Uterus (tissue), 4 donors: ENCODE results near the gene GCNT1. TPM values are rescaled to one million over a fixed set of nuclear protein-coding genes. Genes with fewer than 3 reads are reported as not detected.

Experiments used
- DNase-seq, 2 donors: peaks; one replicate each; pipeline ENCODE4 v3.0.0-alpha.2; 2019 to 2020
- H3K27ac ChIP-seq, 2 donors: fragments of 200-600 bp; sonication (generic); 1 replicate in 1 of 2; 2 replicates in 1 of 2; pipeline ENCODE4 v1.5.1; 2016 to 2018
- H3K27me3 ChIP-seq, 2 donors: fragments of 200-600 bp; sonication (generic); one replicate each; pipeline ENCODE4 v1.5.1; 2018 to 2019; ENCODE audit warnings: control low read depth in 1 of 2
- H3K36me3 ChIP-seq, 2 donors: fragments of 200-600 bp; sonication (generic); one replicate each; pipeline ENCODE4 v1.5.1; 2019; ENCODE audit warnings: control low read depth in 1 of 2
- H3K4me1 ChIP-seq, 2 donors: fragments of 200-600 bp; sonication (generic); one replicate each; pipeline ENCODE4 v1.5.1; 2018 to 2019; ENCODE audit warnings: control low read depth in 1 of 2
- H3K4me3 ChIP-seq, 2 donors: fragments of 200-600 bp; sonication (generic); 1 replicate in 1 of 2; 2 replicates in 1 of 2; pipeline ENCODE4 v1.5.1; 2018 to 2019; ENCODE audit warnings: mild to moderate bottlenecking in 1 of 2
- H3K9me3 ChIP-seq, 2 donors: fragments of 200-600 bp; sonication (generic); one replicate each; pipeline ENCODE4 v1.5.1; 2019; ENCODE audit warnings: control low read depth in 1 of 2
- CTCF ChIP-seq, 4 experiments: fragments of 200-600 bp in 2 of 4; fragments of 450-650 bp in 2 of 4; sonication (generic) in 2 of 4; IDR thresholded peaks; one replicate each; pipeline ENCODE4 v1.5.1; 2016 to 2019; ENCODE audit warnings: antibody characterized with exemption in 4 of 4, mild to moderate bottlenecking in 2 of 4, moderate library complexity in 1 of 4
- POLR2A ChIP-seq, 2 donors: fragments of 450-650 bp; IDR thresholded peaks; one replicate each; pipeline ENCODE4 v1.6.1; 2016; ENCODE audit warnings: antibody characterized with exemption in 2 of 2, mild to moderate bottlenecking in 1 of 2, moderate library complexity in 1 of 2
- intact Hi-C: fragments of 100-400 bp; cut with DNase I; formaldehyde crosslinking; loops from one replicate; pipeline ENCODE4 v1.15.1; 2023; ENCODE audit warnings: low total_unique reads
- total RNA-seq, 4 donors: library from RNA; depleted of rRNA in 3 of 4; stranded (reverse); fragments of >200 nt in 3 of 4; gene quantifications; one replicate each; pipeline versions ENCODE4 v1.1.0 to v1.2.4, GENCODE V29; 2014 to 2023
- donor health status: DM: yes; HTN: yes; CAD: no.

Gene GCNT1
- 10 to 100 TPM in 2 of 4 donors, 1 to 10 TPM in 2; 1.8 to 30.7 (median 8.9) TPM for total RNA-seq

GRCh38 chr9:76458903-76459693, at the start of gene GCNT1:
TSS of gene GCNT1 (plus strand) at chr9:76459182. CDS start at chr9:76502382, 43,200 bp downstream.
- Histone ChIP-seq H3K9me3 (no peaks in the 10 kb centered on the region), H3K4me3 (peak within 1 kb of the TSS; percentile 52 to 56), H3K27ac (peak within 1 kb of the TSS; percentile 62 to 72), H3K4me1 (no peaks in the 10 kb centered on the region), H3K36me3 (no peaks in the 10 kb centered on the region), H3K27me3 (no peaks in the 10 kb centered on the region)
- intact Hi-C loops = no loop called here
- peak; percentile 70 to 77 for DNase-seq
- TF ChIP-seq POLR2A (IDR thresholded peaks at IDR 0.05) = peak; percentile 26 to 70
- peak; percentile 38 to 47 (median 43) for TF ChIP-seq CTCF (IDR thresholded peaks at IDR 0.05)

DNA sequence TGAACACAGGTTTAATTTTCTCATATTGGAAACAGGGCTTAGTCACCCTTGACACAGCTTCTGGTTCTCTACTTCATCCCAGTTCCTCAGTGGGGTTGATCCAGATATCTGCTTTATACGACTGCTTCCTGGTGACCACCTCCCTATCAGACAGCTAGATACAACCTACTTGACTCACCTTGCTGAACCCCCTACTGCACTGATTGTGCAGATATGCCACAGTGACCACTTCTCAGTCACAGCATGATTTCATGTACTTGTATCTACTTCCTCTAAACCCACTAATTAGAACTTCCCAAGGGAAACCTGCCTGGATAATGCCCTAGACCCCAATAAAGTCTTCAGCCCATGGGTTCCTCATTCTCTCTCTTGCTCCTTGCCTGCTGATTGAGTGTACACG, 46.3 kb upstream of the GCNT1 start:
- Histone ChIP-seq H3K36me3 (no peaks in the 10 kb centered on the region), H3K27me3 (no peaks in the 10 kb centered on the region), H3K4me3 (no peak overlapping the region), H3K27ac (no peak overlapping the region), H3K4me1 (no peaks in the 10 kb centered on the region), H3K9me3 (no peaks in the 10 kb centered on the region)
- intact Hi-C loops = no loop called here
- no peak for DNase-seq
- TF ChIP-seq CTCF (IDR thresholded peaks at IDR 0.05) (no peak), POLR2A (IDR thresholded peaks at IDR 0.05) (no peak)

DNA sequence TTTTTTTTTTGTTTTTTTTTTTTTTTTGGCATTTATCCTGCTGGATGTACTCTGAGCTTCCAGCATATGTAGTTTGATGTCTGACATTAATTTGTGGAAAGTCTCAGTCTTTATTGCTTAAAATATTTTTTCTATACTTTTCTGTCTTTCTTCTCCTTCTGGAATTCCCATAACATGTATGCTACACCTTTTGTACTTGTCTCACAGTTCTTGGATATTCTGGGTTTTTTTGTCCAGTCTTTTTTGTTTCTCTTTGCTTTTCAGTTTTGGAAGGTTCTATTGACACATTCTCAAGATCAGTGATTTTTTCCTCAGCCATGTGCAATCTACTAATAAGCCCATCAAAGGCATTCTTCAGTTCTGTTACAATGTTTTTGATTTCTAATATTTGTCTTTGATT, 45.3 kb upstream of the GCNT1 start:
- intact Hi-C loops = no loop called here
- no peak for DNase-seq
- H3K4me3 ChIP-seq = no peak overlapping the region
- no peak overlapping the region for H3K27ac ChIP-seq
- H3K9me3 ChIP-seq = no peaks in the 10 kb centered on the region
- no peaks in the 10 kb centered on the region for H3K4me1 ChIP-seq
- no peak for TF ChIP-seq POLR2A (IDR thresholded peaks at IDR 0.05)
- TF ChIP-seq CTCF (IDR thresholded peaks at IDR 0.05) = no peak
- H3K27me3 ChIP-seq = no peaks in the 10 kb centered on the region
- H3K36me3 ChIP-seq = no peaks in the 10 kb centered on the region

- no peak overlapping the region for H3K27ac ChIP-seq
- H3K9me3 ChIP-seq = no peaks in the 10 kb centered on the region
- H3K4me3 ChIP-seq = no peak overlapping the region
- intact Hi-C loops = no loop called here
- H3K4me1 ChIP-seq = no peaks in the 10 kb centered on the region
- DNase-seq = no peak
- H3K27me3 ChIP-seq = no peaks in the 10 kb centered on the region
- no peaks in the 10 kb centered on the region for H3K36me3 ChIP-seq
- TF ChIP-seq CTCF (IDR thresholded peaks at IDR 0.05) = no peak
- no peak for TF ChIP-seq POLR2A (IDR thresholded peaks at IDR 0.05)
Measured at GRCh38 chr9:76414661-76415060, 44.3 kb upstream of the GCNT1 start.

GRCh38 chr9:76415154-76415553, 43.8 kb upstream of the GCNT1 start:
- intact Hi-C loops = no loop called here
- Histone ChIP-seq H3K4me3 (no peak overlapping the region), H3K9me3 (no peaks in the 10 kb centered on the region), H3K27ac (no peak overlapping the region), H3K27me3 (no peaks in the 10 kb centered on the region), H3K4me1 (no peaks in the 10 kb centered on the region), H3K36me3 (no peaks in the 10 kb centered on the region)
- DNase-seq = no peak
- TF ChIP-seq POLR2A (IDR thresholded peaks at IDR 0.05) (no peak), CTCF (IDR thresholded peaks at IDR 0.05) (no peak)
